SK-N-SH treated with all-trans-retinoic acid at 6 μM for 48 hours (cell line): Measurements from ENCODE around the gene CLSTN3.

ENCODE experiments used
- ATAC-seq: fragments of 200-7000 bp; cut with Tn5 transposase; 3 replicates; pipeline ENCODE4 v1.9.1; 2020; ENCODE audit warnings: mild to moderate bottlenecking, moderate library complexity
- ARNTL ChIP-seq: fragments of 450-650 bp; formaldehyde crosslinking; IDR thresholded peaks from 2 replicates; pipeline ENCODE4 v1.5.0; 2020; ENCODE audit warnings: low read depth, mild to moderate bottlenecking, moderate library complexity, borderline replicate concordance
- BACH2 ChIP-seq: fragments of 250-450 bp; sonication (Bioruptor Pico); IDR thresholded peaks from 2 replicates; pipeline ENCODE4 v1.9.0; 2021; ENCODE audit warnings: mild to moderate bottlenecking, borderline replicate concordance
- CSDC2 ChIP-seq: fragments of 250-450 bp; sonication (Bioruptor Pico); IDR thresholded peaks from 2 replicates; pipeline ENCODE4 v1.5.0; 2020; ENCODE audit warnings: mild to moderate bottlenecking, moderate library complexity
- ISL1 ChIP-seq: fragments of 250-450 bp; sonication (Bioruptor Pico); IDR thresholded peaks from 2 replicates; pipeline ENCODE4 v2.1.2; 2022; ENCODE audit warnings: mild to moderate bottlenecking, moderate library complexity
- OSR1 ChIP-seq: fragments of 250-450 bp; sonication (Bioruptor Pico); IDR thresholded peaks from 2 replicates; pipeline ENCODE4 v1.8.0; 2022; ENCODE audit warnings: moderate library complexity, mild to moderate bottlenecking, inconsistent platforms
- PPARA ChIP-seq: fragments of 250-450 bp; sonication (Bioruptor Pico); IDR thresholded peaks from 2 replicates; pipeline ENCODE4 v1.5.0; 2020; ENCODE audit warnings: mild to moderate bottlenecking, borderline replicate concordance
- RARB ChIP-seq: fragments of 250-450 bp; sonication (Bioruptor Pico); IDR thresholded peaks from 2 replicates; pipeline ENCODE4 v1.8.0; 2021; ENCODE audit warnings: mild to moderate bottlenecking, moderate library complexity
- SNAI2 ChIP-seq: fragments of 250-450 bp; sonication (Bioruptor Pico); IDR thresholded peaks from 2 replicates; pipeline ENCODE4 v1.5.0; 2020; ENCODE audit warnings: mild to moderate bottlenecking, moderate library complexity
- TCF4 ChIP-seq: fragments of 250-450 bp; sonication (Bioruptor Pico); IDR thresholded peaks from 2 replicates; pipeline ENCODE4 v1.8.0; 2021; ENCODE audit warnings: mild to moderate bottlenecking, moderate library complexity, borderline replicate concordance
- TOX ChIP-seq: fragments of 250-450 bp; sonication (Bioruptor Pico); IDR thresholded peaks from 2 replicates; pipeline ENCODE4 v1.8.0; 2021; ENCODE audit warnings: mild to moderate bottlenecking, moderate library complexity, borderline replicate concordance
- ZC3H10 ChIP-seq: fragments of 250-450 bp; sonication (Bioruptor Pico); IDR thresholded peaks from 2 replicates; pipeline ENCODE4 v1.5.1; 2021; ENCODE audit warnings: mild to moderate bottlenecking, moderate library complexity
- ZFP3 ChIP-seq: fragments of 250-450 bp; sonication (Bioruptor Pico); IDR thresholded peaks from 2 replicates; pipeline ENCODE4 v1.5.0; 2020; ENCODE audit warnings: mild to moderate bottlenecking, moderate library complexity
- ZFP30 ChIP-seq: fragments of 450-650 bp; formaldehyde crosslinking; IDR thresholded peaks from 2 replicates; pipeline ENCODE4 v1.5.0; 2022; ENCODE audit warnings: mild to moderate bottlenecking, moderate library complexity
- ZNF565 ChIP-seq: fragments of 450-650 bp; formaldehyde crosslinking; conservative IDR thresholded peaks from 2 replicates; pipeline ENCODE4 v1.5.0; 2020; ENCODE audit warnings: low read depth, mild to moderate bottlenecking, moderate library complexity
- ZNF70 ChIP-seq: fragments of 450-650 bp; formaldehyde crosslinking; IDR thresholded peaks from 2 replicates; pipeline ENCODE4 v1.5.0; 2020; ENCODE audit warnings: mild to moderate bottlenecking, moderate library complexity
- TF ChIP-seq, protein P1 (sequence below): fragments of 250-450 bp; sonication (Bioruptor Pico); IDR thresholded peaks from 2 replicates; pipeline ENCODE4 v1.8.0; 2021; ENCODE audit warnings: low read depth, mild to moderate bottlenecking, moderate library complexity, borderline replicate concordance
- TF ChIP-seq, protein P2 (sequence below): fragments of 250-450 bp; sonication (Bioruptor Pico); IDR thresholded peaks from 2 replicates; pipeline ENCODE4 v1.5.0; 2020; ENCODE audit warnings: mild to moderate bottlenecking, moderate library complexity
- TF ChIP-seq, protein P3 (sequence below): fragments of 250-450 bp; sonication (Bioruptor Pico); IDR thresholded peaks from 2 replicates; pipeline ENCODE4 v1.5.1; 2020; ENCODE audit warnings: low read depth, mild to moderate bottlenecking, moderate library complexity
- TF ChIP-seq, protein P4 (sequence below): fragments of 250-450 bp; sonication (Bioruptor Pico); IDR thresholded peaks from 2 replicates; pipeline ENCODE4 v1.5.1; 2021; ENCODE audit warnings: mild to moderate bottlenecking, moderate library complexity

CLSTN3 gene

DNA sequence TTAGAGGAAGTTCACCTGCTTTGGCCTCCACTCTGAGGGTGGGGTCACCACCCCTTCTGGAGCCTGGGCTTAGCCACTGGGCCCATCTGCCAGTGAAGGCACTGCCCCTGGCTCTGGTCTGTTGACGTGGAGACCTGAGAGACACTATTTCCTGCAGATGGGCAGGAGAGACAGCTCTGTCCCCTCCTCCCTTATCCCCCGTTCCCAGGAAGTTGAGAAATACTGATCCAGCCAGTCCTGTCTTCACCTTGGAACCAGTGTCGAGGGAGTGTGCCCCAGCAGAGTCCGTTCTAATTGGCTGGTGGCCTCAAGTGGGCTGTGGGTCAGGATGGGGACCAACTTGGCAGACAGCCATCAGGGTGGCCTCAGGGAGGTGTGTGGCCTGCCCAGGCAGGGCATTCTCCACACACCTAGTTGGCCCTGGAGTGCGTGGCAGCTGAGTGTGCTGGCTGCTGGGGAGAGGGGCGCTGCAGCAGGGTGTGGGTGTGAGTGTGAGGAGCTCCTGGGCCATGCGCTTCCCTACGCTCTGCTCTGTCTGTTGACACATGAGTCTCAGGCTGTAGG is 25.4 kb downstream of the CLSTN3 start (continued):
- TF ChIP-seq, protein P1, sequence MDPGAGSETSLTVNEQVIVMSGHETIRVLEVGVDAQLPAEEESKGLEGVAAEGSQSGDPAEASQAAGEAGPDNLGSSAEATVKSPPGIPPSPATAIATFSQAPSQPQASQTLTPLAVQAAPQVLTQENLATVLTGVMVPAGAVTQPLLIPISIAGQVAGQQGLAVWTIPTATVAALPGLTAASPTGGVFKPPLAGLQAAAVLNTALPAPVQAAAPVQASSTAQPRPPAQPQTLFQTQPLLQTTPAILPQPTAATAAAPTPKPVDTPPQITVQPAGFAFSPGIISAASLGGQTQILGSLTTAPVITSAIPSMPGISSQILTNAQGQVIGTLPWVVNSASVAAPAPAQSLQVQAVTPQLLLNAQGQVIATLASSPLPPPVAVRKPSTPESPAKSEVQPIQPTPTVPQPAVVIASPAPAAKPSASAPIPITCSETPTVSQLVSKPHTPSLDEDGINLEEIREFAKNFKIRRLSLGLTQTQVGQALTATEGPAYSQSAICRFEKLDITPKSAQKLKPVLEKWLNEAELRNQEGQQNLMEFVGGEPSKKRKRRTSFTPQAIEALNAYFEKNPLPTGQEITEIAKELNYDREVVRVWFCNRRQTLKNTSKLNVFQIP (CRISPR knock-in tag), result no peak
- TF ChIP-seq SNAI2 (CRISPR knock-in tag), result no peak
- TF ChIP-seq, protein P2, sequence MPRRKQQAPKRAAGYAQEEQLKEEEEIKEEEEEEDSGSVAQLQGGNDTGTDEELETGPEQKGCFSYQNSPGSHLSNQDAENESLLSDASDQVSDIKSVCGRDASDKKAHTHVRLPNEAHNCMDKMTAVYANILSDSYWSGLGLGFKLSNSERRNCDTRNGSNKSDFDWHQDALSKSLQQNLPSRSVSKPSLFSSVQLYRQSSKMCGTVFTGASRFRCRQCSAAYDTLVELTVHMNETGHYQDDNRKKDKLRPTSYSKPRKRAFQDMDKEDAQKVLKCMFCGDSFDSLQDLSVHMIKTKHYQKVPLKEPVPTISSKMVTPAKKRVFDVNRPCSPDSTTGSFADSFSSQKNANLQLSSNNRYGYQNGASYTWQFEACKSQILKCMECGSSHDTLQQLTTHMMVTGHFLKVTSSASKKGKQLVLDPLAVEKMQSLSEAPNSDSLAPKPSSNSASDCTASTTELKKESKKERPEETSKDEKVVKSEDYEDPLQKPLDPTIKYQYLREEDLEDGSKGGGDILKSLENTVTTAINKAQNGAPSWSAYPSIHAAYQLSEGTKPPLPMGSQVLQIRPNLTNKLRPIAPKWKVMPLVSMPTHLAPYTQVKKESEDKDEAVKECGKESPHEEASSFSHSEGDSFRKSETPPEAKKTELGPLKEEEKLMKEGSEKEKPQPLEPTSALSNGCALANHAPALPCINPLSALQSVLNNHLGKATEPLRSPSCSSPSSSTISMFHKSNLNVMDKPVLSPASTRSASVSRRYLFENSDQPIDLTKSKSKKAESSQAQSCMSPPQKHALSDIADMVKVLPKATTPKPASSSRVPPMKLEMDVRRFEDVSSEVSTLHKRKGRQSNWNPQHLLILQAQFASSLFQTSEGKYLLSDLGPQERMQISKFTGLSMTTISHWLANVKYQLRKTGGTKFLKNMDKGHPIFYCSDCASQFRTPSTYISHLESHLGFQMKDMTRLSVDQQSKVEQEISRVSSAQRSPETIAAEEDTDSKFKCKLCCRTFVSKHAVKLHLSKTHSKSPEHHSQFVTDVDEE (CRISPR knock-in tag), result no peak

DNA sequence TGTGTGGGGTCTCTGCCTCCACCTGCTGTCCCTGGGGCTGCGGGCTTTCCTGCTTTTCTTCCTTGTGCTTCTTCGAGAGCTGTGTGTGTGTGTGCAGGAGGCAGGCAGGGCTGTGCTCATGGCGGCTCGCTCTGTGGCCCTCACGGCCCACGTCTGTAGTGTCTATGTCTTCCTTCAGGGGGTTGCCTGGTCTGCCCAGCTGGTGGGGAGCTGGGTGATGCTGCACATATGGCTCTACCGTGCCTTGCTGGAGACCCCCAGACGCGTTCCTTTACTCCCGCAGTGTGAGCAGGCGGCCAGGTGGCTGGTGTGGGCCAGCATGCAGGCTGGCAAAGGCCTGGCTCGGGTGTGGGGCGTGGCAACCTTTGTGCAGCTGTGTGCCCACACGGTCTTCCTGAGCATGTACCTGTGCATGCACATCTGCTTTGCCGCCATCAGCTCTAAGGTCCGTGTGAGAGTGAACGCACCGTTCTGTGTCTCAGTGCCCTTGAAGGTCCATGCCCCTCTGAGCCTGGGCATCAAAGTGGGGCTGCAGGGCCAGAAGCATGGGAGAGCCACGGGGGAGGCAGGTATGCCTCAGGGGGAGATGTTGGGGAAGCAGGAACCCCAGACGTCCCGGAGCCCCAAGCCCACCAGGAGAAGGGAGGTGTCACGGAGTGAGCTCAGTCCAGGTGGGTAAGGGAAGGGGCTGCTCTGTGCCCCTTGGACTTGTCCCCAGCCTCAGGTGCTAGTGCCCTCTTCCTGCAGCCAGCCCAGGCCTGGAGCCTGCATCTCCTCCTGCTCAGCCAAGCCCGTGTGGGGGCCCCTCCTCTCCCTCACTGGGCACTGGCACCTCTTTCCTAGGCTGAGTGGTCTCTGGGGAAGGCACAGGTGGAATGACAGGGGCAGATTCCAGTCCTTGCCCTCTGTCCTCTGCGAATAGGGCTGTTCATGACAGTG is 26.4 kb downstream of the CLSTN3 start:
- TF ChIP-seq, protein P3, sequence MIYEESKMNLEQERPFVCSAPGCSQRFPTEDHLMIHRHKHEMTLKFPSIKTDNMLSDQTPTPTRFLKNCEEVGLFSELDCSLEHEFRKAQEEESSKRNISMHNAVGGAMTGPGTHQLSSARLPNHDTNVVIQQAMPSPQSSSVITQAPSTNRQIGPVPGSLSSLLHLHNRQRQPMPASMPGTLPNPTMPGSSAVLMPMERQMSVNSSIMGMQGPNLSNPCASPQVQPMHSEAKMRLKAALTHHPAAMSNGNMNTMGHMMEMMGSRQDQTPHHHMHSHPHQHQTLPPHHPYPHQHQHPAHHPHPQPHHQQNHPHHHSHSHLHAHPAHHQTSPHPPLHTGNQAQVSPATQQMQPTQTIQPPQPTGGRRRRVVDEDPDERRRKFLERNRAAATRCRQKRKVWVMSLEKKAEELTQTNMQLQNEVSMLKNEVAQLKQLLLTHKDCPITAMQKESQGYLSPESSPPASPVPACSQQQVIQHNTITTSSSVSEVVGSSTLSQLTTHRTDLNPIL (CRISPR knock-in tag), result no peak
- TF ChIP-seq OSR1 (CRISPR knock-in tag), result no peak
- no peak for TF ChIP-seq PPARA (CRISPR knock-in tag)
- no peak for TF ChIP-seq ZNF70 (CRISPR knock-in tag)
- TF ChIP-seq BACH2 (CRISPR knock-in tag), result no peak
- no peak for TF ChIP-seq ZC3H10 (CRISPR knock-in tag)
- no peak for TF ChIP-seq TOX (CRISPR knock-in tag)
- no peak for ATAC-seq

DNA sequence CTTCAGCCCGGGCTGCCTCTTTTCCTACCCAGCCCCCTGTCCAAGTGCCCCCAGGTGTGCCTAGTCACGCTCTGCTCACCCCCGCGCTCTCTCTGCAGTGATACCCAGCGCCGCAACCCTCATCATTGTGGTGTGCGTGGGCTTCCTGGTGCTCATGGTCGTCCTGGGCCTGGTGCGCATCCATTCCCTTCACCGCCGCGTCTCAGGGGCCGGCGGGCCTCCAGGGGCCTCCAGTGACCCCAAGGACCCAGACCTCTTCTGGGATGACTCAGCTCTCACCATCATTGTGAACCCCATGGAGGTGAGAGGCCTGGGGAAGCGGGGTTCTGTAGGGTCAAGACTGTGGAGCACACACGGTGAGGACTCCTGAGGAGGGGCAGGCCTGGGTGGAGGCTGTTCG is 27.2 kb downstream of the CLSTN3 start:
- TF ChIP-seq ZFP3 (CRISPR knock-in tag) (no peak), TCF4 (CRISPR knock-in tag) (no peak)
- ATAC-seq, result no peak

DNA sequence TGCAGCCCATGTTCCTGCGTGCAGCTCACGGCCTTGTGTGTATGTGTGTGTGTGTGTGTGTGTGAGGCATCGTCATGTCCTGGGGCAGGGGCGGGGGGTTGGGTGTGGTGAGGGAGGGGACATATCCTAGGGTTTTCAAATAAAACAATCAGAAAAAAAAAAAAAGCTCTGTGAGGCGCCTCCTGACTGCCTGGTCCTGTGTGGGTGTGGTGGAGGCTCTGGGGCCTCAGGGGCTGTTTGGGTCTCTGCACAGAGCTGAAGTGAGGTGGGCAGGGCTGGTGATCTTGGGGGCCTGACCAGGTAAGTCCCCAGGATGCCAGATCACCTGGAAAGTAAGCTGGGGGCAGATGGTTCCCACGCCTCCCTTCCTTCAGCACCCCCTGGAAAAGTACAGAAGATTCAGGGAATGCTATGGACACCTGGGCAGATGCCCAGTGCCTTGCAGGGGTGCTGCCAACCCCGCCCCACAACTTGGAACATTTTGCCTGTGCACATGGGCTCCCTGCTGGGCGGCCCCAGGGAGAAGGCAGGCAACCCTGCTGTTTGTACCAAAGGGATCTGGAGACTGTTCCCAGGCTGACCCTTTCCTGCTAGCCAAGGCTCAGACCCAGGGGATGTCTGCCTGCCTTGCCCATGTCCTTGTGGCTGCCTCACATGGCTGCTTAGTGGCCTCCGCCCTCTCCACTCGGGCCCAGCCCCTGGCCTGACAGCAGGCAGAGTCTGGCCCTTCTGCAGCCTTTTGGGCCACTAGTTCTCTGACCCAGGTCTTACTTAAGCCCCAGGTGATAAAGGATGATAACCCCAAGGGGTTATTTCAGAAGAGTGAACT is 28.8 kb downstream of the CLSTN3 start:
- TF ChIP-seq, protein P2 (CRISPR knock-in tag), result no peak
- TF ChIP-seq ZFP30 (no peak), OSR1 (CRISPR knock-in tag) (no peak), BACH2 (CRISPR knock-in tag) (no peak), CSDC2 (CRISPR knock-in tag) (no peak), PPARA (CRISPR knock-in tag) (no peak), ISL1 (CRISPR knock-in tag) (no peak), ZNF565 (CRISPR knock-in tag) (no peak), SNAI2 (CRISPR knock-in tag) (no peak), RARB (CRISPR knock-in tag) (no peak), ARNTL (CRISPR knock-in tag) (no peak), ZFP3 (CRISPR knock-in tag) (no peak), TOX (CRISPR knock-in tag) (no peak), ZC3H10 (CRISPR knock-in tag) (no peak)
- TF ChIP-seq, protein P1 (CRISPR knock-in tag), result no peak
- TF ChIP-seq, protein P4, sequence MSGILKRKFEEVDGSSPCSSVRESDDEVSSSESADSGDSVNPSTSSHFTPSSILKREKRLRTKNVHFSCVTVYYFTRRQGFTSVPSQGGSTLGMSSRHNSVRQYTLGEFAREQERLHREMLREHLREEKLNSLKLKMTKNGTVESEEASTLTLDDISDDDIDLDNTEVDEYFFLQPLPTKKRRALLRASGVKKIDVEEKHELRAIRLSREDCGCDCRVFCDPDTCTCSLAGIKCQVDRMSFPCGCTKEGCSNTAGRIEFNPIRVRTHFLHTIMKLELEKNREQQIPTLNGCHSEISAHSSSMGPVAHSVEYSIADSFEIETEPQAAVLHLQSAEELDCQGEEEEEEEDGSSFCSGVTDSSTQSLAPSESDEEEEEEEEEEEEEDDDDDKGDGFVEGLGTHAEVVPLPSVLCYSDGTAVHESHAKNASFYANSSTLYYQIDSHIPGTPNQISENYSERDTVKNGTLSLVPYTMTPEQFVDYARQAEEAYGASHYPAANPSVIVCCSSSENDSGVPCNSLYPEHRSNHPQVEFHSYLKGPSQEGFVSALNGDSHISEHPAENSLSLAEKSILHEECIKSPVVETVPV (CRISPR knock-in tag), result no peak
- no peak for ATAC-seq
